Omental fat pad (tissue), 4 donors: ENCODE data around the gene DTL. TPM values are rescaled to one million over a fixed set of nuclear protein-coding genes. Genes with fewer than 3 reads are reported as not detected.

Experiments
- ATAC-seq: fragments of 150-250 bp; one replicate; pipeline ENCODE4 v1.9.1; 2016; ENCODE audit warnings: mild to moderate bottlenecking, moderate library complexity; ENCODE audit not compliant: low FRiP score
- DNase-seq: peaks from one replicate; pipeline ENCODE4 v3.0.0-alpha.2; 2019; ENCODE audit warnings: low spot score
- CTCF ChIP-seq, 3 donors: fragments of 450-650 bp; IDR thresholded peaks; one replicate each; pipeline ENCODE4 v1.5.1; 2016 to 2017; ENCODE audit warnings: antibody characterized with exemption in 3 of 3, mild to moderate bottlenecking in 3 of 3, moderate library complexity in 2 of 3
- total RNA-seq, 4 donors: library from RNA; depleted of rRNA; stranded (reverse); fragments of >200 nt; gene quantifications; one replicate each; pipeline ENCODE4 v1.1.0, GENCODE V29; 2016

Gene DTL
- total RNA-seq, 4 donors from 2014 or later: 0.60 to 1.4 (median 0.77) TPM

GRCh38 chr1:212113706-212114105 lies 78.2 kb downstream of the DTL start:
- TF ChIP-seq CTCF (IDR thresholded peaks at IDR 0.05): no peak
- DNase-seq (no peak), ATAC-seq (no peak)

DNA sequence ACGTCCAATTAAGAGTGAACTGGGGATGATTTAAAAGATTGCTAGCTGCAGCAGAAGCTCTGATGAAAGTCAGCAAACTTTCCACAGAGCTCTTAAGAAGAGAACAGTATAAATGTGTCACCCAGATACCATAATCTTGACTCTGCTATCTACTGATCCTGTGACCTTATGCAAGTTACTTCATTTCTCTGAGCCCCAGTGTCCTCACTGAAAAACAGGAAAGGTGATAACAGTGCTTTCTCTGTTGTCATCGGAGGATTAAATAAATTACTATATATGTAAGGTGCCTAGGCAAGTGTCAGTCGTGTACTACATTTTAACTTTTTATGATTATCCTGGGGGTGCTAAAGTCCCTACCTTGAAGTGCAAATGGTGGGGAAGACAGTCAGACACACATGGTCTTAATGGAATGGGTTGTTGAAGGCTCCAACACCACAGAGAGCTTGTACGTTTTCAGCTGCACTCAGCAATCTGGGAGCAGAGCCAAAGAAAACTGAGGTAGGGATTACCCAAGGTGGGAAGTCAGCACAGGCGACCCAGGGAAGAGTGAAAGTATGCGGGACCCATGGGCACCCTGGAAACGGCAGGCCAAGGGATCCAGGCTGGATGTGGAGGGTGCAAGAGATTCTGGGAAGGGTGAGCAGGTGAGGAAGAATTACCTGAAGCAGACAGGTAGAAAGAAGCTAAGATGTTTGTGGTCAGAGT lies 82.8 kb downstream of the DTL start:
- no peak for TF ChIP-seq CTCF (IDR thresholded peaks at IDR 0.05)
- no peak for ATAC-seq

DNA sequence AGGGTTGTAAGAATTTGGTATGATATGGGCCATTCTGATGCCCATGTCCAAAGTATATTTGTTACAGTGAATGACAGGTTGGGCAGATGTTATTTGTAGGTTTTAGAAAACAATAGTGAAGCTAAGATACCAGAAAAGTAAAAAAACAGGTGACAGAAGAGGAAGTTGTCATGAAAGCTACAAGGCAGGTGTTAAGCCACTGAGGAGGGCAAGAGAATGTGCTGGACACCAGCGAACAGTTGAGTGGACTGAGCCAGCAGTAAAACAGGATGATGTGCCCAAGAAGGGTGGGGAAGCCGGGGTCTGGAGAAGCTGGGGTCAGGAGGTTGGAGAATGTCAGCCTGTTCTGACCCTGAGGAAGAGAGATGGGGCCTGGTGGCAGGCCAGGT lies 83.3 kb downstream of the DTL start:
- no peak for DNase-seq
- ATAC-seq: no peak
- no peak for TF ChIP-seq CTCF (IDR thresholded peaks at IDR 0.05)

More for the DNA sequence above, 82.8 kb downstream of the DTL start:
- no peak for DNase-seq

GRCh38 chr1:212119397-212119837 lies 83.9 kb downstream of the DTL start:
- TF ChIP-seq CTCF (IDR thresholded peaks at IDR 0.05): no peak
- ATAC-seq: no peak
- DNase-seq: no peak

GRCh38 chr1:212119863-212120262 lies 84.3 kb downstream of the DTL start:
- ATAC-seq (no peak), DNase-seq (no peak)
- TF ChIP-seq CTCF (IDR thresholded peaks at IDR 0.05): no peak

DNA sequence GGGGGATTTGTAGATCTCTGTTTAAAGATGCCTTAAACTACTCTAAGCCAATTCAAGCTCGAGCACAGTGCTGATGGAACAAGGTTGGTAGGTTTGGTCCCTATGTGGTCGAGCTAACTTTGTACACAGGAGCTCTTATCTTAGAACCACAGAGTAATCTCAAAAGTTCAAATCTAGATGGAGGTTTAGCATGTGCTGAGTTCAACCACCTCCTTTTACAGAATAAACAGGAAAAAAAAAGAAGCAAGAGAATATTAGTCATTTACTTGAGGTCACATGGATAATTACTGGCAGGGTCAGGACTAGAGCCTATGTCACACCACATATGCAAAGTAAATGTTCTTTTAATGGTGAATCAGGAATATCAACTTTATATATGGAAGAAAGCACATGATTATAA lies 86.2 kb downstream of the DTL start:
- no peak for ATAC-seq
- DNase-seq: no peak
- no peak for TF ChIP-seq CTCF (IDR thresholded peaks at IDR 0.05)
